ENCODE results near the gene HNRNPK. TPM values are rescaled to one million over a fixed set of nuclear protein-coding genes. Genes with fewer than 3 reads are reported as not detected.

The HNRNPK gene
- total and polyA plus RNA-seq, 8 donors = 90.1 to 245 (median 208) TPM

- H3K9me3 ChIP-seq = no peaks in the 10 kb centered on the region
- H3K4me1 ChIP-seq = peaks cover 3 to 21% (median 18%) of the 10 kb centered on the region in 3 donors
- H3K27me3 ChIP-seq = no peaks in the 10 kb centered on the region
- peak; percentile 72 to 92 (median 86) for DNase-seq
- peak overlapping the region; percentile 85 to 94 (median 90) for H3K4me3 ChIP-seq
- intact Hi-C loops (cut with DNase I) = no loop called here
- peak overlapping the region; percentile 94 to 99 (median 97) for H3K27ac ChIP-seq
- no peak for TF ChIP-seq CTCF (IDR thresholded peaks at IDR 0.05)
- peak; percentile 44 to 74 (median 61) for ATAC-seq
- 1% methylated on average over 42 to 55 of the region's 55 CpGs for WGBS, 2 donors
- H3K36me3 ChIP-seq = peaks cover 0 to 30% (median 24%) of the 10 kb centered on the region in 3 donors
- FAIRE-seq = no peak
Observed at GRCh38 chr9:83978992-83979811, 813 bp downstream of the HNRNPK start.

GRCh38 chr9:83977196-83977595 is 2.8 kb downstream of the HNRNPK start:
- H3K4me1 ChIP-seq = peaks cover 3 to 21% (median 18%) of the 10 kb centered on the region in 3 donors
- TF ChIP-seq CTCF (IDR thresholded peaks at IDR 0.05) = no peak
- DNase-seq (no peak), FAIRE-seq (no peak), ATAC-seq (no peak)
- H3K4me3 ChIP-seq = peak overlapping the region in 2 of 4 donors; percentile 93 to 94
- H3K27ac ChIP-seq = no peak overlapping the region
- no peaks in the 10 kb centered on the region for H3K27me3 ChIP-seq
- H3K36me3 ChIP-seq = peaks cover under 1 to 50% (median 44%) of the 10 kb centered on the region in 3 donors
- no peaks in the 10 kb centered on the region for H3K9me3 ChIP-seq
- intact Hi-C loops (cut with DNase I) = no loop called here
- 31 to 38% methylated on average over 1 of the region's 1 CpG for WGBS, 2 donors

- H3K4me1 ChIP-seq = peaks cover 3 to 18% (median 18%) of the 10 kb centered on the region in 3 donors
- no peak overlapping the region for H3K27ac ChIP-seq
- no peaks in the 10 kb centered on the region for H3K9me3 ChIP-seq
- DNase-seq (no peak), FAIRE-seq (no peak), ATAC-seq (no peak)
- H3K27me3 ChIP-seq = no peaks in the 10 kb centered on the region
- no peak overlapping the region for H3K4me3 ChIP-seq
- H3K36me3 ChIP-seq = peaks cover 8 to 58% (median 52%) of the 10 kb centered on the region in 3 donors
- 51 to 60% methylated on average over 2 of the region's 2 CpGs for WGBS, 2 donors
- intact Hi-C loops (cut with DNase I) = no loop called here
- TF ChIP-seq CTCF (IDR thresholded peaks at IDR 0.05) = no peak
Observed at GRCh38 chr9:83976372-83976771, 3.6 kb downstream of the HNRNPK start.

GRCh38 chr9:83975300-83975699 is 4.7 kb downstream of the HNRNPK start:
- WGBS, 2 donors = 83 to 89% methylated on average over 12 of the region's 12 CpGs
- H3K27me3 ChIP-seq = no peaks in the 10 kb centered on the region
- H3K4me3 ChIP-seq = no peak overlapping the region
- intact Hi-C loops (cut with DNase I) = no loop called here
- H3K4me1 ChIP-seq = peaks cover 3 to 18% (median 18%) of the 10 kb centered on the region in 3 donors
- no peak for DNase-seq
- H3K9me3 ChIP-seq = no peaks in the 10 kb centered on the region
- ATAC-seq = no peak
- no peak for FAIRE-seq
- peaks cover 10 to 69% (median 63%) of the 10 kb centered on the region in 3 donors for H3K36me3 ChIP-seq
- H3K27ac ChIP-seq = no peak overlapping the region
- no peak for TF ChIP-seq CTCF (IDR thresholded peaks at IDR 0.05)

GRCh38 chr9:83972286-83972685 is 7.7 kb downstream of the HNRNPK start:
- ATAC-seq (no peak), FAIRE-seq (no peak), DNase-seq (no peak)
- Histone ChIP-seq H3K4me3 (no peak overlapping the region), H3K36me3 (peaks cover 15 to 91% (median 81%) of the 10 kb centered on the region in 3 donors), H3K27me3 (no peaks in the 10 kb centered on the region), H3K27ac (no peak overlapping the region), H3K9me3 (no peaks in the 10 kb centered on the region), H3K4me1 (peaks cover 3 to 11% (median 11%) of the 10 kb centered on the region in 3 donors)
- WGBS, 2 donors = 73 to 74% methylated on average over 2 of the region's 2 CpGs
- TF ChIP-seq CTCF (IDR thresholded peaks at IDR 0.05) = no peak
- intact Hi-C loops (cut with DNase I) = no loop called here

All from pancreas (tissue), 10 donors.